GM12891 (cell line): ENCODE results near the gene ACBD4.

ENCODE experiments used
- DNase-seq: peaks from one replicate; pipeline ENCODE4 v3.0.0; 2011; ENCODE audit warnings: low spot score; ENCODE audit not compliant: insufficient read length
- FAIRE-seq: peaks from 2 replicates; lab custom pipeline; 2011; peaks lifted over from hg19 to GRCh38; lab: Jason Lieb, UNC
- PAX5 ChIP-seq: IDR thresholded peaks from 2 replicates; pipeline ENCODE4 v1.6.1; 2011; ENCODE audit warnings: low read length, moderate library complexity, mild to moderate bottlenecking; ENCODE audit not compliant: insufficient read depth, severe bottlenecking
- POLR2A ChIP-seq: IDR thresholded peaks from 2 replicates; pipeline ENCODE4 v1.6.1; 2011; ENCODE audit warnings: low read depth, low read length, control low read depth
- POLR2AphosphoS5 ChIP-seq: IDR thresholded peaks from 2 replicates; pipeline ENCODE4 v1.6.1; 2011; ENCODE audit warnings: low read depth, low read length, control low read depth
- POU2F2 ChIP-seq: IDR thresholded peaks from 2 replicates; pipeline ENCODE4 v1.6.1; 2011; ENCODE audit warnings: low read depth, mild to moderate bottlenecking, control low read depth, low read length, moderate library complexity
- SPI1 ChIP-seq: IDR thresholded peaks from 2 replicates; pipeline ENCODE4 v1.6.1; 2011; ENCODE audit warnings: low read depth, low read length, control low read depth
- TAF1 ChIP-seq: IDR thresholded peaks from 2 replicates; pipeline ENCODE4 v1.6.1; 2011; ENCODE audit warnings: low read depth, low read length, control low read depth

ACBD4 gene

DNA sequence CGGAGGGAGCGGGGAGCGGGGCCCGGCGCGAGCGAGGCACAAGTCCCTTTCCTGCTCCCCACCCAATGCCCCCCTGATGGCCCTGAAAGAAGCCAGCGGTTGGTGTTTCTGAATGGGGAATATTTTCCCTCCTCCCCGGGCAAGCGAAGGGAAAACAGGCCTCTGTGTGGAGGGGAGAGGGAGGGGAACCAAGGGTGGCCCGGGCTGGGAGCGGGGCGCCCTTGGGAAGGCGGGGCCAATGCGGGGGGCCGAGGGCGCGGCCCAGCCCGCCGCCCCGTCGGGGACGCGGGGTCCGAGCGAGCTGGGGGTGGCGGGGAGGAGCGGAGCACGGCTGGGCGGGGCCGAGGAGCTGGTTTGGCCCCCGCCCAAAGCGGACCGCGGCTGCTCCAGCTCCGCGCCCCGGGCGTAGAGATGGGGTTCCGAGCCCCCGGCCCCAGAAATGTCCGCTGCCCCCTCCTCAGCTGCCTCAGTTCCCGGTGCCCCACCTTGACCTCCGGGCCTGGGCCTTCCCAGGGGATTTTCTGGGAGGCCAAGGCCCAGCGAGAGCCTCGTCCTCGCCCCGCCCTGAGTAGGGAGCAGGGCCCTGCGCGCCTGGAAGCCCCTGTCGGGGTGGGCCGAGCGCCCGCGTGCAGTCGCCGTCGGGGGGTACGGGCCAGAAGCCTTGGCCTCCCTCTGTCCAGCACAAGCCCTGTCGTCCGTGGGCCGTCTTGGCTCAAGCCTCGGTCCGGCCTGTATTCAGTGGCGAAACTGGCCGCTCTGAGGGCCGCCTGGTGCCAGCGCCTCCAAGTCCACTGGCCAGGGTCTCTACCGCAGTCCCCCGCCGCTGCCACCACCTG is 8.9 kb downstream of the ACBD4 start:
- FAIRE-seq (no peak), DNase-seq (no peak)

DNA sequence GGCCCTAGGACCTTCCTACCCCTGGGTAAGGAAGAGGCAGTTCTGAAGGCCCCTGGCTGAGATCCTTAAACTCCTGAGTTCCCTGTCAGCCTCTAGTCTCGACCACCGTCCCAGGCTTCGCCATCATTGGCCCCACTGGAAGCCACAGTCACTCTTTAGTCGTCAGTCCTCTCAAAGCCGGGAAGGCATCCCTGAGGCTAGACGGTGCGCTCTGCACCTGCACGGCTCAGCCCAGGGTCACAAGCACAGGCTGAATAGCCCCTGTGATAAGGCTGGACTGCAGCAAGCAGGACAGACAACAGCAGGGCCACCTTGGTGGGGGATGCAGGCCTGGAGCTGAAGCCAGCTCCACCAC is 9.5 kb downstream of the ACBD4 start:
- no peak for FAIRE-seq
- no peak for TF ChIP-seq PAX5
- no peak for TF ChIP-seq POLR2A
- TF ChIP-seq POU2F2: no peak
- no peak for TF ChIP-seq TAF1
- no peak for TF ChIP-seq POLR2AphosphoS5
- TF ChIP-seq SPI1: no peak
- DNase-seq: no peak

More for the DNA sequence above, 8.9 kb downstream of the ACBD4 start:
- TF ChIP-seq POU2F2 (no peak), TAF1 (no peak), POLR2AphosphoS5 (no peak; the same call in 1 of the 2 replicates), POLR2A (no peak), PAX5 (no peak), SPI1 (no peak)

DNA sequence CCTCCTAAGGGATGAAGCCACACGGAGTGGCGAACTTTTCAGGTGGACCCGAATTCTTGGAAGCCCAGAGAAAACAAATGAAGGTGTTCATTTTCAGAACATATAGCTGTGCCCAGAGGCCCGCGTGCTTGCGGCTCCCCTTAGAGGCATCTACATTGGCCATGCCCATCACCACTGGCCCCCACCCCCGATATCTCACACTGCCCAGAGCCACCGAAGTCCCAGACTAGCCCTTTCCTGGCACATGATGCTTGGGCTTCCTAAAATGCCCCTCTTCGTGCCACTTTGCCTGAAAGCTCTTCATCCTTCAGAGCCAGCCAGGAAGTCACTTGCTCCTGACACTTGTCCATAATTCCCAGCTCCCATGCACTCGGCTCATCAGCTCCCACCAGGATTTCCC is 10.7 kb downstream of the ACBD4 start:
- no peak for FAIRE-seq
- no peak for TF ChIP-seq POU2F2
- no peak for DNase-seq

DNA sequence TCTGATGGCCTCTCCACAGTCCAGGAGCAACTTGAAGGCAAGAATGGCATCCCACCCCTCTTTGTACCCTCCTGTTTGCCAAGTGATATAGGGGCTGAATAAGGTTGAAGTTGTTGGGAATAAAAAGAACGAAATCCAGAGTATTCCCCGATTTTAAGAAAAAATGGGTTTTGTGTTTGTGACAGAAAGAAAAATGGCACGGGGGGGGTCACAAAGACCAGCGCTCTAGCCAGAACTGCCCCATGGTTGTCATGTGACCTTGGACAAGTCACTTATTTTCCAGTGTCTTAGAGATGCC is 11.1 kb downstream of the ACBD4 start:
- DNase-seq: no peak
- TF ChIP-seq TAF1 (no peak), POLR2AphosphoS5 (no peak), POLR2A (no peak; the same call in 1 of the 2 replicates), POU2F2 (no peak), PAX5 (no peak)
- FAIRE-seq: no peak

DNA sequence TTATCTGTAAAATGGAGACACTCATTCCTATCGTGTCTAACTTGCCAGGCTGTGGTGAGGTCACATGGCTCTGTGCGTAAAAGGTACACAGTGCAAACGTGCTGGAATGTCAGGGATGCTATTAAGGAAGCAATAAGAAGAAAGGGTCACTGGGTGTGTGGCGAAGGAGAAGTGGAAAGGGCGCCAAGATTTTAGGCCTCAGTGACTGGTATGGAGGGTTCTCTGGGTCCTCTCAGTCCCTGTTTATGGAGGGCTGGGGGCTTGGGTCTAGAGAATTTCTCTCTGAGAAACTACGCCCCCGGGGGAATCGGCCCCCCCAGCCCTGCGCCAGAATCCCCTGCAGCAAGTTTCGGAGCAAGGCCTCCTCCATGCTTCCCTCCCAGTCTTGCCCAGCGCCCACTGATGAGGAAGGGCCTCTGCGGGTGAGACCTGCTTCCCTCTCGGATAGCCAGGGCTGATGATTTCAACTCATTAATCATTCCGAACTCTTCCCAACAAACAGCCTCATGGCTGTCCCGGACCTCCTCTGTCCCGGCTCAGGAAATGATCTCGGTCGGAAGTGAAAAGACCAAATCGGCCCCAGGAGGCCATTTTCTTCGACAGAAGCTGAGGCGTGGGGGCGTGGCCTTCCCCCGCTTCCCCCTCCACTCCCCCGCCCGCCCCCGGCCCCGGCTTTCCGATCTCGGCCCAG is 11.5 kb downstream of the ACBD4 start:
- TF ChIP-seq POLR2A (peak; percentile 60; the same call in 1 of the 2 replicates), SPI1 (no peak), POLR2AphosphoS5 (peak; percentile 58)
- peak; percentile 48 for FAIRE-seq
- no peak for DNase-seq

DNA sequence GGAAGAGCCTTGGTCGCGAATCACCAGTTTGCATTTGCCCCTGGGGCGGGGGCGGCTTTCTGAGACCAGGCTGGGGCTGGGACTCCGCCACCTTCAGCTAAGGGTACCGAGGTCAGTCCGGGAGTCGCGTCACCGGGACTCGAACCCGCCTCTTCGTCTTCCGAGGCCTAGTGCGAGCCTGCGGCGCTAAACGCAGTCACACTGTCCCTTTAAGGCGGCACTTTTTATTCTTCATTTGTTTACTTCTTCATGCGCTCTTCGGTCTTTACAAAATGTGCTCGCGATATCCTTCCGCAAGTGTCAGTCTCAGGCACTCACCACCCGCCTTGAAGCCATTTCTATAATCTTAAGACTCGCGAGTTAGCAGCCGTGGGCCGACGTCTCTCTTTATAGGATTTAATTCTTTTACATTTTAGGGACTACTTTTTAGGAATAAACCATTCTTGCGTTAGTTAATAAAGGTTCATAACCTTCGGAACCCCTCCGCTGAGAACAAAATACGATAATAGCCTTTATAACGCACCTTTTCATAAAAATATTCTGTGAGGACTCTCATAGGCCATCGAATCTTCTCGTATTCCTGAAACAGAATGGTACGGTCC is 12.2 kb downstream of the ACBD4 start:
- TF ChIP-seq TAF1: peak; percentile 79
- TF ChIP-seq POLR2A: 0 out of 2 replicates have a peak, but pooled peaks have one; percentile 11
- TF ChIP-seq PAX5: no peak
- peak; percentile 95 for TF ChIP-seq POU2F2
- DNase-seq (peak; percentile 66), FAIRE-seq (peak; percentile 81)

DNA sequence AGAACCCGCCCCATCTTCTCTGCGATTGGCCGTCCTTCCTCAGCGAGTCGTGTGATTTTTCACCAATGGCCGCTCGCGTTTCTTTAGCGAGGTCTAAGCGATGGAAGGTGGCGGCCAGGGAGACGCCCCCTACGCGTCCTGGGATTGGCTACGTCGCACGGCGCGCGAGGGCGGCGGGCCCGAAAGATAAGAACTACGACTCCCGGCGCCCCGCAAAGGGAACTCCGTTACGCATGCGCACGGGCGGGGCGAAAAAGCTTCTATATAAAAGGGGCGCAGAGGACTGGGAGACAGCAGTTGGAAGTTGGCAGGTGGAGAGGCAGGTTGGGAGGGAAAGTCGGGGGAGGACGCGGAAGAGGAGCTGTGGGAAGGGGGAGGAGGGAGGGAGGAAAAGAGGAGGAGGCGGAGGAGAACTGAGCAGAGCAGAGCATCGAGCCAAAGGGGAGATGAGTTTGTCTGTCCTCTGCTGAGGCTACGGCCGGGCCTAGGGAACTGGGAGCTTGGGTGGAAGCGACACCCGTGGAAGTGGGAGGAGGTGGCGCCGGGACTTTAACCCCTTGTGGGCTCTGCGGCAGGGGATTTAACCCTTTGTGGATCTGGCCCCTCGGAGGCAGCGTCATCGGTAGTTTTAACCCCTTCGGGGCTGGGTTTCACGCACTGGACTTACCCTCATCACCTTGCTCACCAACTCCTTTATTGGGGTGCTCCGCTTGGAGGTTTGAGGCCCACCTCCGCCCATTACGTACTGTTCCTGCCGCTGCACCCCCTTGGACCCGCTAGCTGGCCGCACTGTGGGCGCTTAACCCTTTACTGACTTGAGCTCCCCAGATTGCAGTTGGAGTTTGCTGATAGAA is 12.9 kb downstream of the ACBD4 start, which contains the start of gene HEXIM1:
Gene HEXIM1, plus strand, starts transcription at position 293 of the 854 bp plus-strand sequence. CDS start 716 bp downstream, outside the sequence.
- FAIRE-seq (peak; percentile 90), DNase-seq (peak; percentile 88)

DNA sequence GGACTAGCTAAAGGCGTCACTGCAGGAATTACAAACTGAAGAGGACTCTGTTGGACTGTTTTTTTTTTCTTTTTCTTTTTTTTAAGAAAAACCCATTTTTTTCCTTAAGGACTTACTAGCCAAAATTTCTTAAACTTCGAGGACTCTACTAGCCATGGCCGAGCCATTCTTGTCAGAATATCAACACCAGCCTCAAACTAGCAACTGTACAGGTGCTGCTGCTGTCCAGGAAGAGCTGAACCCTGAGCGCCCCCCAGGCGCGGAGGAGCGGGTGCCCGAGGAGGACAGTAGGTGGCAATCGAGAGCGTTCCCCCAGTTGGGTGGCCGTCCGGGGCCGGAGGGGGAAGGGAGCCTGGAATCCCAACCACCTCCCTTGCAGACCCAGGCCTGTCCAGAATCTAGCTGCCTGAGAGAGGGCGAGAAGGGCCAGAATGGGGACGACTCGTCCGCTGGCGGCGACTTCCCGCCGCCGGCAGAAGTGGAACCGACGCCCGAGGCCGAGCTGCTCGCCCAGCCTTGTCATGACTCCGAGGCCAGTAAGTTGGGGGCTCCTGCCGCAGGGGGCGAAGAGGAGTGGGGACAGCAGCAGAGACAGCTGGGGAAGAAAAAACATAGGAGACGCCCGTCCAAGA is 13.7 kb downstream of the ACBD4 start:
- FAIRE-seq (peak; percentile 75), DNase-seq (peak; percentile 63)
- TF ChIP-seq PAX5 (no peak), POU2F2 (no peak), POLR2A (no peak), SPI1 (no peak)

More for the DNA sequence above, 12.9 kb downstream of the ACBD4 start, which contains the start of gene HEXIM1:
- peak; percentile 100 for TF ChIP-seq POLR2A
- TF ChIP-seq SPI1: peak; percentile 36; the same call in 1 of the 2 replicates
- peak; percentile 98 for TF ChIP-seq TAF1
- peak; percentile 100 for TF ChIP-seq POLR2AphosphoS5
- TF ChIP-seq POU2F2: peak; percentile 98
- TF ChIP-seq PAX5: peak; percentile 74
